GM13977 (cell line): ENCODE results near the gene NDUFC1.
"Not testable (repeated sequence)": the region's sequence is repeated elsewhere in the genome, so short reads cannot be mapped to it uniquely, and the experiment has no call there.

ENCODE experiments used
- DNase-seq: peaks from one replicate; pipeline ENCODE4 v3.0.0; 2012; ENCODE audit warnings: low spot score
- CTCF ChIP-seq: IDR thresholded peaks from 2 replicates; pipeline ENCODE4 v1.5.1; 2012; ENCODE audit warnings: mild to moderate bottlenecking, control low read depth; ENCODE audit not compliant: insufficient read depth; ENCODE audit errors: extremely low read depth, missing control alignments
- in situ Hi-C: fragments of 300-500 bp; cut with MboI; formaldehyde crosslinking; loops from one replicate; pipeline ENCODE4 v1.12.0; 2022; ENCODE audit warnings: low sequenced_read_pairs, low pct_unique_long_range_greater_than_20kb, mixed read lengths, inconsistent platforms; ENCODE audit not compliant: unreplicated experiment

Gene NDUFC1

GRCh38 chr4:139314047-139314800, 11.9 kb upstream of the NDUFC1 start:
- no peak for TF ChIP-seq CTCF
- no peak for DNase-seq
- in situ Hi-C loops = no loop called here

DNA sequence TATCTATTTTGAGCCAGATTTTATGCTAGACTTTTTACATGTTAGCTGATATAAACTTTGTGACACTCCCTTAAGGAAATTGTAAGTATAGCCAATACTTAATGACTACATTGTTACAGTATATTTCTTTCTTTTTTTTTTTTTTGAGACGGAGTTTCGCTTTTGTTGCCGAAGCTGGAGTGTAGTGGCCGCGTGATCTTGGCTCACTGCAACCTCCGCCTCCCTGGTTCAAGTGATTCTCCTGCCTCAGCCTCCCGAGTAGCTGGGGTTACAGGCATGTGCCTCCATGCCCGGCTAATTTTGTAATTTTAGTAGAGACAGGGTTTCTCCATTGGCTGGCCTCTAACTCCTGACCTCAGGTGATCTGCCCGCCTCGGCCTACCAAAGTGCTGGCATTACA, 11.1 kb upstream of the NDUFC1 start:
- DNase-seq, in situ Hi-C loops: not testable (repeated sequence)

- TF ChIP-seq CTCF = no peak
- DNase-seq = no peak
Measured at GRCh38 chr4:139312552-139313332, 10.5 kb upstream of the NDUFC1 start.

GRCh38 chr4:139311909-139312308, 9.6 kb upstream of the NDUFC1 start:
- no peak for DNase-seq
- in situ Hi-C loops = no loop called here
- TF ChIP-seq CTCF = no peak

More at GRCh38 chr4:139312552-139313332, 10.5 kb upstream of the NDUFC1 start:
- in situ Hi-C loops = no loop called here

DNA sequence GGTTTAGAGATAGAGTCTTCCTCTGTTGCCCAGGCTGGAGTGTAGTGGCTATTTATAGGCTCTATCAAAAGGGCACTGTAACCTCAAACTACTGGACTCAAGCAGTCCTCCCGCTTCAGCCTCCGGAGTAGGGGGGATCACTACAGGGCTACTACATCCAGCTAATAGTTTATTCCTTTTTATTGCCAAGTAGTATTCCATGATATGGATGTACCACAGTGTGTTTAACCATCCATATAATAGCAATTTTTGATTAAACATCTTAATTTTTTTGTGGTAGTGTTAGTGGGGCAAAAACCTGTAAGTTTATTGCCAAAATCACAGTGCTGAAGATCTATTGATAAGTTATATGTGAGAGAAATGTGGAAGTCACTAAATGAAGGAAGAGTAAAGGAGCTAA, 2.6 kb upstream of the NDUFC1 start:
- TF ChIP-seq CTCF = no peak
- no peak for DNase-seq
- in situ Hi-C loops = no loop called here

DNA sequence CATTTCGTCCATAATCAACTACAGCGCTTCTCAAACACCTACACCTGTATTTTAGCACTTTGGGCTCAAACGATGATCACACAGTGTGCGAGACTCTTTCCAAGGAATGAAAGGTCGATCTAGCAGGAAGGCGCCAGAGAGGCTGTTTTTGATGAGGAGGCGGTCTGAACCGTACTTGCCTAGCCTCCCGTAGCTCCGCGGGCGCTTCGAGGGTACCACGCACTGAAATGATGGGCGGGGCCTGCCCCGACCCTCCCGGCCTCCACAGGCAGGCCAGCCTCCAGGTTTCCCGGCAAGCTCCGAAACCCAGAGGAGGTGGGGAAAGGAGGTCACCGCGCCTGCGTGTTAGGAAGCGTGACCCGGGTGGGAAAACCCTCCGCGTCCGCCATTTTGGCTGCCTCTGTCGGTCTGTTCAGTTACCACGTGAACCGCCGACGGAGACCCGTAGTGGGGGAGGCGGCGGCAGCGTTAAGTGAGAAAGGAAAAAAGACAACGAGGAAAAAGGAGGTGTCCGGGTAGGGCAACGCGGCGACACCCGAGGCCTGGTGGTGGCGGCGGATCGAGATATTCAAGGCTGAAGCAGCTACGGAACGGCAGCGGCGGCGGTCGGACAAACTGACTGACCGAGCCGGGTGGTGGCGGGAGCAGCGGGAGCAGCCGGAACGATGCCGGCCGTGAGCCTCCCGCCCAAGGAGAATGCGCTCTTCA, 1.0 kb downstream of the NDUFC1 start, which contains the start of gene NAA15:
Gene NAA15 (plus strand): TSS at position 393 of the 708 bp plus-strand sequence. CDS start 273 bp downstream, at position 666.
- in situ Hi-C loops = no loop called here
- TF ChIP-seq CTCF = no peak
- DNase-seq = peak; percentile 91
